OCI-LY3 (cell line): ENCODE results near the gene MTMR3.

Experiments
- EZH2phosphoT487 ChIP-seq: fragments of 200-600 bp; shearing (Covaris generic); IDR thresholded peaks from 2 replicates; pipeline ENCODE4 v1.6.1; 2018; ENCODE audit warnings: antibody characterized with exemption, mixed run types, low read depth
- TF ChIP-seq, protein P1 (sequence below): fragments of 200-600, 300-600 bp; sonication (generic); IDR thresholded peaks from 2 replicates; pipeline ENCODE4 v1.5.1; 2014; ENCODE audit warnings: antibody characterized with exemption, low read length, low read depth

DNA sequence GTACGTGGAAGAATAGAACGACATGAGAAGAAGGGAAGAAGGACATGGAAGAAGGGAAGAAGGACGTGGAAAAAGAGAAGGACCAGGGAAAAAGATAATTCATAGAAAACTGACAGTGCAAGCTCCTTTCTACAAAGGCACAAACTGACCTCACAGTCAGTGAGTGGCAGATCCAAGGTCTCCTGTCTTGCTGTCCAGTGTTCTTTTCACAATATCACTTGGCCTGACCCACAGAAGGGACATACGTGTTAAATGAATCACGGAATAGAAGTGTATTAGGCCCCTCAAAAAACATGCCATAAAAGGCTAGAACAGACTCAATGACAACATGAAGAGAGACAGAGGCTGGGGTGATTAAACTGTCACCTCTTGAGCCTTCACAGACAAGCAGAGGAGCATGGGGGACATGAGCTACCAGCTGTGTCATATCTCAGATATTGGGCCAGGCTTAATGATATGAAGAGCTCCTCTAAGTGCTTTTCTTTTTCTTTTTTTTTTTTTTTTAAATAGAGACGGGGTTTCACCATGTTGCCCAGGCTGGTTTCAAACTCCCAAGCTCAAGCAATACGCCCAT is 49.5 kb upstream of the MTMR3 start:
- TF ChIP-seq, protein P1, sequence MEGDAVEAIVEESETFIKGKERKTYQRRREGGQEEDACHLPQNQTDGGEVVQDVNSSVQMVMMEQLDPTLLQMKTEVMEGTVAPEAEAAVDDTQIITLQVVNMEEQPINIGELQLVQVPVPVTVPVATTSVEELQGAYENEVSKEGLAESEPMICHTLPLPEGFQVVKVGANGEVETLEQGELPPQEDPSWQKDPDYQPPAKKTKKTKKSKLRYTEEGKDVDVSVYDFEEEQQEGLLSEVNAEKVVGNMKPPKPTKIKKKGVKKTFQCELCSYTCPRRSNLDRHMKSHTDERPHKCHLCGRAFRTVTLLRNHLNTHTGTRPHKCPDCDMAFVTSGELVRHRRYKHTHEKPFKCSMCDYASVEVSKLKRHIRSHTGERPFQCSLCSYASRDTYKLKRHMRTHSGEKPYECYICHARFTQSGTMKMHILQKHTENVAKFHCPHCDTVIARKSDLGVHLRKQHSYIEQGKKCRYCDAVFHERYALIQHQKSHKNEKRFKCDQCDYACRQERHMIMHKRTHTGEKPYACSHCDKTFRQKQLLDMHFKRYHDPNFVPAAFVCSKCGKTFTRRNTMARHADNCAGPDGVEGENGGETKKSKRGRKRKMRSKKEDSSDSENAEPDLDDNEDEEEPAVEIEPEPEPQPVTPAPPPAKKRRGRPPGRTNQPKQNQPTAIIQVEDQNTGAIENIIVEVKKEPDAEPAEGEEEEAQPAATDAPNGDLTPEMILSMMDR = no peak
- TF ChIP-seq EZH2phosphoT487 = no peak
